ENCODE results near the gene SHC1. TPM values are rescaled to one million over a fixed set of nuclear protein-coding genes. Genes with fewer than 3 reads are reported as not detected.

The SHC1 gene
- total RNA-seq, 1 donor: 167 TPM

DNA sequence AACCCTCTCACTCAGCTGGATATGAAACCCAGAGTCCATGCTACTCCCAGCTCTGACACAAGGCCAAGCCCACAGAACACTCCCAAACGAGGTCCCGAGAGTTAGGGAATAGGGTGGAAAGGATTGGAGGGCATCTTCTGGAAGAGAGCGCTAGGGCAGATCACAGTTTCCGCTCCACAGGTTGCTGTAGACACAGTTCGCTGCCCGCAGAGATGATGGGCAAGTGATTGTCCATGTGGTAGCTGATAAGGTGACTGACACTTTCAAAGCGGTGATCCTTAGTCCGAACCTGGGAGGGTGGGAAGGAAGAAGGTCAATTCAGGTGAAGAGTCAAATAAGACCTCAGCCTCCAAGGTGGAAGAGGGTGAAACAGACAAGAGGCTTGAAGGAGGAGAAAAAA lies 6.9 kb downstream of the SHC1 start:
- no peak for DNase-seq (ENCODE audit: low read depth)
- TF ChIP-seq, protein P1, sequence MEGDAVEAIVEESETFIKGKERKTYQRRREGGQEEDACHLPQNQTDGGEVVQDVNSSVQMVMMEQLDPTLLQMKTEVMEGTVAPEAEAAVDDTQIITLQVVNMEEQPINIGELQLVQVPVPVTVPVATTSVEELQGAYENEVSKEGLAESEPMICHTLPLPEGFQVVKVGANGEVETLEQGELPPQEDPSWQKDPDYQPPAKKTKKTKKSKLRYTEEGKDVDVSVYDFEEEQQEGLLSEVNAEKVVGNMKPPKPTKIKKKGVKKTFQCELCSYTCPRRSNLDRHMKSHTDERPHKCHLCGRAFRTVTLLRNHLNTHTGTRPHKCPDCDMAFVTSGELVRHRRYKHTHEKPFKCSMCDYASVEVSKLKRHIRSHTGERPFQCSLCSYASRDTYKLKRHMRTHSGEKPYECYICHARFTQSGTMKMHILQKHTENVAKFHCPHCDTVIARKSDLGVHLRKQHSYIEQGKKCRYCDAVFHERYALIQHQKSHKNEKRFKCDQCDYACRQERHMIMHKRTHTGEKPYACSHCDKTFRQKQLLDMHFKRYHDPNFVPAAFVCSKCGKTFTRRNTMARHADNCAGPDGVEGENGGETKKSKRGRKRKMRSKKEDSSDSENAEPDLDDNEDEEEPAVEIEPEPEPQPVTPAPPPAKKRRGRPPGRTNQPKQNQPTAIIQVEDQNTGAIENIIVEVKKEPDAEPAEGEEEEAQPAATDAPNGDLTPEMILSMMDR (IDR thresholded peaks at IDR 0.05; ENCODE audit: insufficient read depth, low read length): no peak
- no peak overlapping the region for H3K4me3 ChIP-seq (ENCODE audit: low read depth, low read length)

- H3K4me3 ChIP-seq (ENCODE audit: low read depth, low read length): no peak overlapping the region
- no peak for DNase-seq (ENCODE audit: low read depth)
- TF ChIP-seq, protein P1 (IDR thresholded peaks at IDR 0.05; ENCODE audit: insufficient read depth, low read length): no peak
These were observed 7.7 kb downstream of the SHC1 start for GRCh38 chr1:154962795-154963330.

GRCh38 chr1:154962156-154962749 lies 8.3 kb downstream of the SHC1 start:
- TF ChIP-seq, protein P1 (IDR thresholded peaks at IDR 0.05; ENCODE audit: insufficient read depth, low read length): no peak
- H3K4me3 ChIP-seq (ENCODE audit: low read depth, low read length): peak overlapping the region; percentile 78
- peak; percentile 22 for DNase-seq (ENCODE audit: low read depth)

DNA sequence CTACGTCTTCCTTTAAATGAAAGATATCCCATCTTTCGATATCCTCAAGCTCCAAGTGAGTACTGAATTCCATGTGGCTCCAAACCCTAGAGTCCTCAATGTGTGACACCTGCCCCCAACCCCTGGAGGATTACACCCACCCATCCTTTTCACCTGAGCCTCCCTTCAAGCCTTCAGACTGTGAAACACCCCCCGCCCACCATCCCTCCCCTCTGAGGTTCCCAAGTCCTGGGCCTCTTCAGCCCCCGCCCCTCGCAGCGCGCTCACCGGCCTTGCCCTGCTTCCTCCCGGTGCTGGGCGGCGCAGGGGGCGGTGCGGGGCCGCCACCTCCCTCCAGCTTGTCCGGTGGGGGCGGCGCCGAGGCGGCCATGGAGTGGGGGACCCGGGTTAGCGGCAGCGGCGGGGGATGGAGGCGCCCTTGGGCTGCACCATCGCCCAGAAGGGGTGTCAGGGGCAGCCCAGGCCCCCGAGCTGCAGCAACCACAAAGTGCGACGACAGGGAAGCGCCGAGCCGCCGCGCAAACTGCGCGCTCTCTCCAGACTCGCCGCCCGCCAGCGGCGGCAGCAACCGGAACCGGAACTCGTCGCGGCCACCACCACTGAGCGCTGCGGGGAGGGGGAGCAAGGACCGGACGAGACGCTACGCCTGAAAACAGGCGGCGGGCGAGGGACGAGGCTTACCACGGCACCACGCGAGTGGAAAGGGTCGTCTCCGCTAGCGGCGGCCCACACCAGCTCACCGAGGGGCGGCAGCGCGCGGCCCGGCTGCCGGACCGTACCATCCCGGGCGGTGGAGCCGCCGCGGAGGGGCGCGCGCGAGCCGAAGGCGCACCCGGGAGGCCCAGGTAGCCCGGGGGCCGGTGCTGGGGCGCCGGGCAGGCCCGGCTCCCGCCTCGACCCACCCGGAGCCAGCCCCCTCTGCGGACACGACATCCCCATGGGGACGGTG lies 9.1 kb downstream of the SHC1 start, which contains the start of gene PYGO2:
PYGO2 (minus strand) TSS at position 576 of the 949 bp plus-strand sequence; CDS start at position 370, 206 bp downstream.
- H3K4me3 ChIP-seq (ENCODE audit: low read depth, low read length): peak within 1 kb of the TSS; percentile 78
- TF ChIP-seq, protein P1 (IDR thresholded peaks at IDR 0.05; ENCODE audit: insufficient read depth, low read length): peak; percentile 21
- DNase-seq (ENCODE audit: low read depth): peak; percentile 66

DNA sequence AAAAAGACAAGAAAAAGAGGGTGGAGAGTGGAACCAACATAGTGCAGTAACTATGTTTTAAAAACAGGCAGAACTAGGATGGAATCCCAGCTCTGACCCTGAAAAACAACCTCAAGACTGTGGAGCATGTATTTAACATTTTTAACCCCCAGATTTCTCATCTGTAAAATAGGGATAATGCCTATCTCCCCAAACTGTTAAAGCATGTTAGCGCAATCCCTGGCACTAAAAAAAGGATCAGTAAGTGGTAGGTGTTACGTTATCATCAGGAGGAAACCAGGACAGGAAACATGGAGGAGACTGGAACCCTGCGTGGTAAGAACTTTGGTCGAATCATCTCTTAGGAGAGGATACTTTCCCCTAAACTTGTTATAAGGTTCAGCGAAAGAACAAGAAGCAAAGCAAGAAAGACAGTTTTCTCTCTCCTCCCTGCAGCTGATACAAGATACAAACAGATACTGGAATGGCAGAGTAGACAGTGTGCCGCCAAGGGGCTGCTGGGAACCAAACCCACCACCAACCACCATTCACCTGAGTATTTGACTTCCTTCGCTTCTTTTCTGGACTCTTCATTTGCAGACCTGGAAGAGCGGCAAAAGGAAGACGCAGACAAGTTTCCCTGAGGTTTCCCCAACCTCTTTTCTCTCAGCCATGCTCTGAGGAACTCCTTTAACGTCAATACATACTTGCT lies 10.0 kb downstream of the SHC1 start:
- no peak for DNase-seq (ENCODE audit: low read depth)
- TF ChIP-seq, protein P1 (IDR thresholded peaks at IDR 0.05; ENCODE audit: insufficient read depth, low read length): no peak
- peak overlapping the region; percentile 78 for H3K4me3 ChIP-seq (ENCODE audit: low read depth, low read length)

DNA sequence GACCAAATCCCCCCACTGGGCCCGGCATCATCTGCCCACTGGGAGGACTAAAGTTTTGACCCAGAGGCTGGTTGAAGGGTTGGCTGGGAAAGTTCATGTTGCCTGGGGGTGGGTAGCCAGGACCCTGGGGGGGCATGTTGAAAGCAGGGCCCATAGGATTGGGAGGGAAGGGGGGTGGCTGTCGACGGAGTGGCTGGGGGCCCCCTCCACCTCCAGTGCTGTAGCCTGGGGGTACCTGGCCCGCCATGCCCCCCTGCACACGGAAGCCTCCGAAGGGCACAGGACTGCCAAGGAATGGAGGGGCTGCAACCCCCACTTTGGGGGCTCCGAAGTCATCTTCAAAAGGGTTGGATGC lies 11.1 kb downstream of the SHC1 start:
- DNase-seq (ENCODE audit: low read depth): no peak
- TF ChIP-seq, protein P1 (IDR thresholded peaks at IDR 0.05; ENCODE audit: insufficient read depth, low read length): no peak
- no peak overlapping the region for H3K4me3 ChIP-seq (ENCODE audit: low read depth, low read length)
